K562 (cell line): ENCODE data around the gene SEC24C. TPM values are rescaled to one million over a fixed set of nuclear protein-coding genes. Genes with fewer than 3 reads are reported as not detected.
A peak's percentile ranks its signal among the peaks of the same experiment; 100 is the strongest.

Experiments
- FOXK2 ChIP-seq, 2 experiments: fragments of 450-650 bp; IDR thresholded peaks in 1 of 2; conservative IDR thresholded peaks in 1 of 2; 2 replicates each; pipeline ENCODE4 v1.6.1; 2016; ENCODE audit warnings: low read depth in 2 of 2, mild to moderate bottlenecking in 1 of 2
- MLLT1 ChIP-seq, 2 experiments: fragments of 450-650 bp; IDR thresholded peaks; 2 replicates each; pipeline ENCODE4 v1.6.1; 2016
- PTRF ChIP-seq: fragments of 450-650 bp; IDR thresholded peaks from 2 replicates; pipeline ENCODE4 v1.6.1; 2016; ENCODE audit warnings: mild to moderate bottlenecking, missing genetic modification characterization, missing compliant biosample characterization
- TEAD1 ChIP-seq, 2 experiments: fragments of 450-650 bp in 1 of 2; sonication (generic) in 1 of 2; formaldehyde crosslinking; IDR thresholded peaks; 2 replicates each; pipeline versions ENCODE4 v1.4.0 to v1.8.0; 2020 to 2022; ENCODE audit warnings: mild to moderate bottlenecking in 2 of 2, missing genetic modification reagents in 1 of 2
- TSHZ1 ChIP-seq: fragments of 250-450 bp; sonication (Bioruptor Pico); IDR thresholded peaks from 2 replicates; pipeline ENCODE4 v1.4.0; 2020; ENCODE audit warnings: mild to moderate bottlenecking, moderate library complexity
- polyA plus RNA-seq, 8 experiments: library from polyadenylated mRNA; depleted of rRNA in 4 of 8; stranded (reverse) in 5 of 8; unstranded in 3 of 8; fragments of >200 nt; fragmentation: Nextera tagmentation in 2 of 8; fragmentation: Illumina TruSeq in 1 of 8; extraction: Ambion mirVana in 2 of 8; extraction: Trizol in 1 of 8; gene quantifications; 2 replicates each; pipeline versions ENCODE4 v1.2.1 to v1.2.3, GENCODE V29; 2011 to 2014; ENCODE audit warnings: inconsistent platforms in 1 of 8, missing spikeins in 1 of 8
- total RNA-seq, 7 experiments: library from RNA; depleted of rRNA in 6 of 7; stranded (reverse); fragments of >200 nt in 6 of 7; fragmentation: Illumina TruSeq in 2 of 7; extraction: Trizol in 2 of 7; gene quantifications; 2 replicates each; pipeline versions ENCODE4 v1.2.1 to v1.2.3, GENCODE V29; 2011 to 2021; ENCODE audit warnings: low replicate concordance in 1 of 7
- TF ChIP-seq, protein P1 (sequence below): fragments of 250-450 bp; sonication (Bioruptor Pico); IDR thresholded peaks from 2 replicates; pipeline ENCODE4 v1.8.0; 2022; ENCODE audit warnings: moderate library complexity, mild to moderate bottlenecking, inconsistent platforms

Gene SEC24C
- total and polyA plus RNA-seq, 9 of the 15 experiments (the other 6 are each of a cell fraction or from before 2014, with no cell fraction given) = 19.0 to 115 (median 70.5) TPM

DNA sequence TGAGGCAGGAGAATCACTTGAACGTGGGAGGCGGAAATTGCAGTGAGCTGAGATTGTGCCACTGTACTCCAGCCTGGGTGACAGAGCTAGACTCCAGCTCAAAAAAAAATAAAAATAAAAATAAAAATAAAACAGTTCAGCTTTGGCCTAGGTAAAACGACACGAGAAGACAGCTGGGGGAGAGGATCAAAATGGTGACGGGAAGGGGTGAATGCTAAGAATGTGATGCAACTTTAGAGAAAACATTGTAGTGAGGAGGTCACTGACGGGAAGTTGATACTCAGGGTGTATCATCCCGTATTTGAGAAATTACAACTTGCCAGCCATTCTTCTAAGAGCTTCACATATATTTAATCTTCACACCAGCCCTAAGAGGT is 66.2 kb downstream of the SEC24C start (continued):
- TF ChIP-seq PTRF = peak; percentile 61; the same call in 1 of the 2 replicates
- TF ChIP-seq, protein P1, sequence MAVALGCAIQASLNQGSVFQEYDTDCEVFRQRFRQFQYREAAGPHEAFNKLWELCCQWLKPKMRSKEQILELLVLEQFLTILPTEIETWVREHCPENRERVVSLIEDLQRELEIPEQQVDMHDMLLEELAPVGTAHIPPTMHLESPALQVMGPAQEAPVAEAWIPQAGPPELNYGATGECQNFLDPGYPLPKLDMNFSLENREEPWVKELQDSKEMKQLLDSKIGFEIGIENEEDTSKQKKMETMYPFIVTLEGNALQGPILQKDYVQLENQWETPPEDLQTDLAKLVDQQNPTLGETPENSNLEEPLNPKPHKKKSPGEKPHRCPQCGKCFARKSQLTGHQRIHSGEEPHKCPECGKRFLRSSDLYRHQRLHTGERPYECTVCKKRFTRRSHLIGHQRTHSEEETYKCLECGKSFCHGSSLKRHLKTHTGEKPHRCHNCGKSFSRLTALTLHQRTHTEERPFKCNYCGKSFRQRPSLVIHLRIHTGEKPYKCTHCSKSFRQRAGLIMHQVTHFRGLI = peak; percentile 54; the same call in 1 of the 2 replicates
- 0 out of 4 replicates have a peak, but pooled peaks of 1 of the 2 experiments have one; percentile 7 for TF ChIP-seq TEAD1 (CRISPR knock-in tag; IDR thresholded peaks at IDR 0.05)
- TF ChIP-seq MLLT1 (IDR thresholded peaks at IDR 0.05) = peak in 1 of 2 experiments; percentile 44; a peak in 1 of 4 replicates
- 0 out of 2 replicates have a peak, but pooled peaks have one; percentile 49 for TF ChIP-seq TSHZ1
- TF ChIP-seq FOXK2 (conservative IDR thresholded peaks at IDR 0.05 in 1 of 2, IDR thresholded peaks at IDR 0.05 in 1 of 2; ENCODE audit: low read depth in 2 of 2) = no peak
- TF ChIP-seq, all 486 proteins: peak for 27
